RWPE2 (cell line): ENCODE results near the gene LMOD3.

Experiments used
- ATAC-seq: fragments of 200-7000 bp; cut with Tn5 transposase; 3 replicates; pipeline ENCODE4 v1.9.1; 2021; ENCODE audit warnings: low read depth
- DNase-seq: peaks from one replicate; pipeline ENCODE4 v3.0.0-alpha.2; 2020; ENCODE audit warnings: low spot score
- H3K27ac ChIP-seq: fragments of 450-650 bp; 2 replicates; pipeline ENCODE4 v1.5.1; 2017; ENCODE audit warnings: mild to moderate bottlenecking; ENCODE audit not compliant: poor library complexity, severe bottlenecking
- H3K27me3 ChIP-seq: fragments of 250-450 bp; sonication (Bioruptor Pico); 2 replicates; pipeline ENCODE4 v1.5.1; 2021; ENCODE audit warnings: mild to moderate bottlenecking, moderate library complexity; ENCODE audit not compliant: insufficient read depth, poor library complexity, severe bottlenecking
- H3K36me3 ChIP-seq: fragments of 250-450 bp; sonication (Bioruptor Pico); 2 replicates; pipeline ENCODE4 v1.5.1; 2020; ENCODE audit warnings: low read depth, mild to moderate bottlenecking, moderate library complexity
- H3K4me1 ChIP-seq: fragments of 250-450 bp; sonication (Bioruptor Pico); 2 replicates; pipeline ENCODE4 v1.5.1; 2021; ENCODE audit warnings: mild to moderate bottlenecking, moderate library complexity; ENCODE audit not compliant: insufficient read depth, poor library complexity, severe bottlenecking
- H3K4me3 ChIP-seq: fragments of 250-450 bp; sonication (Bioruptor Pico); 2 replicates; pipeline ENCODE4 v1.5.1; 2021; ENCODE audit warnings: mild to moderate bottlenecking, moderate library complexity; ENCODE audit not compliant: severe bottlenecking
- H3K9me3 ChIP-seq: fragments of 250-450 bp; sonication (Bioruptor Pico); 2 replicates; pipeline ENCODE4 v1.5.1; 2021; ENCODE audit warnings: mild to moderate bottlenecking, moderate library complexity; ENCODE audit not compliant: severe bottlenecking
- CTCF ChIP-seq: fragments of 450-650 bp; IDR thresholded peaks from one replicate; pipeline ENCODE4 v1.5.1; 2017; ENCODE audit warnings: mild to moderate bottlenecking, moderate library complexity; ENCODE audit not compliant: poor library complexity, severe bottlenecking

The LMOD3 gene

DNA sequence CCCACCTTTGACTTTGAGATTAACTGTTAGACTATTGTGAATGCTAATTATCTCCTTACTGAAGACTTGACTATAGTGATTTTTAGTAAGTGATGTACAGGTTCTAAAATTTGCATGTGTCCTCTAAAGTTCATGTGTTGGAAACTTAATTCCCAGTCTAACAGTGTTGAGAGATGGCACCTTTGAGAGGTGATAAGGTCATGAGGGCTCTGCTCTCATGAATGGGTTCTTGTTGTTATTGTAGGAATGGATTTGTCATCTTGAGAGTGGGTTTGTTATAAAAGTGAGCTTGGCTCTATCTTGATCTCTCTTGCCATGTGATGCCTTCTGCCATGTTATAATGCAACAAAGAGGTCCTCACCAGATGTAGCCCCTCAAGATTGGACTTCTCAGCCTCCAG, 18.9 kb upstream of the LMOD3 start:
- Histone ChIP-seq H3K27me3 (no peaks in the 10 kb centered on the region), H3K27ac (no peak overlapping the region), H3K4me3 (no peak overlapping the region), H3K36me3 (no peaks in the 10 kb centered on the region), H3K4me1 (peaks cover 8% of the 10 kb centered on the region), H3K9me3 (no peaks in the 10 kb centered on the region)
- TF ChIP-seq CTCF: no peak
- DNase-seq (no peak), ATAC-seq (no peak)

DNA sequence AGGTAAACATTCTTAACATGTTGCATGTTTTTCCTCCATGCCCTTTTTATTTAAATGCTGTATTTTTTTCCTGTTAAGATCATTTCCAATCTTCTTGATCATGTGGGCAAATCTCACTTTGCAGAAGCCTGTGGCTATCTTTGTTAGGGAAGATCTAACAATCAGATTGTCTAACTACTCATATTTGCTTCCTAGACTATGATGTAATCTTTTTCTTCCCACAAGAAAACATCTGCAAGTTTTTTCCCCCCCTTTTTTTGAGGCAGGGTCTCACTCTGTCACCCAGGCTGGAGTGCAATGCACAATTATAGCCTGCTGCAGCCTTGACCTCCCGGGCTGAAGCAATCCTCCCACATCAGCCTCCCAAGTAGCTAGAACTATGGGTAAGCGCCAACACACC, 15.0 kb upstream of the LMOD3 start:
- Histone ChIP-seq H3K9me3 (no peaks in the 10 kb centered on the region), H3K4me1 (no peaks in the 10 kb centered on the region), H3K4me3 (no peak overlapping the region), H3K27ac (no peak overlapping the region), H3K27me3 (no peaks in the 10 kb centered on the region), H3K36me3 (no peaks in the 10 kb centered on the region)
- DNase-seq: no peak
- TF ChIP-seq CTCF: no peak
- no peak for ATAC-seq

DNA sequence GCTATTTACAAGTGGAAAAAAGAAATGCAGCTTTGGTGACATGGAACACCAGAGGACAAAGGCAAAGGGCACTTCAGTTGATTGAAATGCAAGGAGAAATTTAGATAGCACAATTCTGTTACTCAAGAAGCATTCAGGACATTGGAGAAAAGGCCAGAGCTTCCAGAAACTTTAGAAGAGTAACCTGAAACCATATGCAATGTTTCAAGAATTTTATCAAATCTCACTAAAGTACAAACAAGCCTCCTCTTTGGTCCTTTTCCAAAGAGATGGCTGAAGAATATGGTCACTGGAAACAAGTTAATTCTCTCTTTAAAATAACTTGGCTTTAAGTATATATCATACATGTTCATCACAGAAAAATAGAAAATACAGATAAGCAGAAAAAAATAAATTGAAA, 14.6 kb upstream of the LMOD3 start:
- Histone ChIP-seq H3K4me1 (no peaks in the 10 kb centered on the region), H3K27ac (no peak overlapping the region), H3K9me3 (no peaks in the 10 kb centered on the region), H3K4me3 (no peak overlapping the region), H3K27me3 (no peaks in the 10 kb centered on the region), H3K36me3 (no peaks in the 10 kb centered on the region)
- no peak for DNase-seq
- TF ChIP-seq CTCF: no peak
- ATAC-seq: no peak

GRCh38 chr3:69130689-69131088, 8.3 kb upstream of the LMOD3 start:
- ATAC-seq: no peak

DNA sequence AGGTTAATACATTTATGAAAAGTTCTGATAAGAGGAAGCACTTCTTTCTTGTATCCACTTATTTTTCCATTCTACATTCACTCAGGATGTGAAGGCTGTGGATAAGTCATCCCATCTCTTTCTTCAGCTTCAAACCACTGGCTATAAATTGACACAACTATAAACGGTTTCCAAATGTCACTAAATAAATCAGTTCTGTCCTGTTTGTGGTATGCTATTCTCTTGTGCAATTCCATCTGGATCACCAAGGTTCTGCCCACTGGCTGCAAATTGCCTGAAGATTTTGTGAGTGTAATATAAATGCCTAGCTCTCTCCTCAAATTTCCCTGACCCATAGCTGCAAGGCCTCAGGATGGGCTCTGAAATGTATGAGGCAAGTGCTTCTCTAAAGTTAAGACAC, 7.1 kb upstream of the LMOD3 start:
- no peak for DNase-seq
- Histone ChIP-seq H3K9me3 (no peaks in the 10 kb centered on the region), H3K27me3 (no peaks in the 10 kb centered on the region), H3K36me3 (no peaks in the 10 kb centered on the region), H3K4me3 (no peak overlapping the region), H3K4me1 (no peaks in the 10 kb centered on the region), H3K27ac (no peak overlapping the region)
- no peak for ATAC-seq
- TF ChIP-seq CTCF: no peak

More at GRCh38 chr3:69130689-69131088, 8.3 kb upstream of the LMOD3 start:
- TF ChIP-seq CTCF: no peak
- DNase-seq: no peak
- Histone ChIP-seq H3K9me3 (no peaks in the 10 kb centered on the region), H3K36me3 (no peaks in the 10 kb centered on the region), H3K4me3 (no peak overlapping the region), H3K4me1 (no peaks in the 10 kb centered on the region), H3K27me3 (no peaks in the 10 kb centered on the region), H3K27ac (no peak overlapping the region)
